Trophoblast cell (in vitro differentiated cells and primary cell): Measurements from ENCODE around the gene RFPL4A.
"Not testable (repeated sequence)": the region's sequence is repeated elsewhere in the genome, so short reads cannot be mapped to it uniquely, and the experiment has no call there.

Source experiments
- DNase-seq, 2 donors: peaks; one replicate each; pipeline ENCODE4 v3.0.0-alpha.2; 2016
- H2AFZ ChIP-seq: 2 replicates; pipeline ENCODE4 v1.6.1; 2013; ENCODE audit warnings: low read length, moderate library complexity, mild to moderate bottlenecking; ENCODE audit not compliant: insufficient read depth, poor library complexity
- H2AK5ac ChIP-seq: 2 replicates; pipeline ENCODE4 v1.6.1; 2013; ENCODE audit warnings: mild to moderate bottlenecking, low read length
- H2BK120ac ChIP-seq: 2 replicates; pipeline ENCODE4 v1.6.1; 2013; ENCODE audit warnings: low read length, mild to moderate bottlenecking, moderate library complexity; ENCODE audit not compliant: insufficient read depth, poor library complexity
- H2BK12ac ChIP-seq: 2 replicates; pipeline ENCODE4 v1.6.1; 2013; ENCODE audit warnings: mild to moderate bottlenecking, low read length, moderate library complexity
- H2BK5ac ChIP-seq: 2 replicates; pipeline ENCODE4 v1.6.1; 2013; ENCODE audit warnings: low read length, low read depth, moderate library complexity, mild to moderate bottlenecking; ENCODE audit not compliant: poor library complexity
- H3K14ac ChIP-seq: 2 replicates; pipeline ENCODE4 v1.6.1; 2013; ENCODE audit warnings: mild to moderate bottlenecking, low read length
- H3K18ac ChIP-seq: 2 replicates; pipeline ENCODE4 v1.6.1; 2013; ENCODE audit warnings: mild to moderate bottlenecking, low read length
- H3K23ac ChIP-seq: 2 replicates; pipeline ENCODE4 v1.6.1; 2013; ENCODE audit warnings: low read length
- H3K27ac ChIP-seq: 2 replicates; pipeline ENCODE4 v1.5.1; 2013; ENCODE audit warnings: low read depth, mild to moderate bottlenecking, inconsistent platforms, low read length, moderate library complexity
- H3K27me3 ChIP-seq: 2 replicates; pipeline ENCODE4 v1.6.1; 2013; ENCODE audit warnings: inconsistent platforms, mild to moderate bottlenecking, low read length, moderate library complexity; ENCODE audit not compliant: insufficient read depth
- H3K36me3 ChIP-seq, 2 experiments: 1 replicate in 1 of 2; 2 replicates in 1 of 2; pipeline ENCODE4 v1.6.1; 2013; ENCODE audit warnings: low read length in 2 of 2, mild to moderate bottlenecking in 2 of 2, moderate library complexity in 1 of 2; ENCODE audit not compliant: insufficient read depth in 2 of 2, control insufficient read depth in 1 of 2
- H3K4ac ChIP-seq: 2 replicates; pipeline ENCODE4 v1.6.1; 2013; ENCODE audit warnings: low read depth, mild to moderate bottlenecking, low read length, moderate library complexity
- H3K4me1 ChIP-seq, 2 experiments: 1 replicate in 1 of 2; 2 replicates in 1 of 2; pipeline ENCODE4 v1.6.1; 2013; ENCODE audit warnings: low read length in 2 of 2, mild to moderate bottlenecking in 2 of 2, moderate library complexity in 1 of 2; ENCODE audit not compliant: insufficient read depth in 2 of 2, control insufficient read depth in 1 of 2
- H3K4me2 ChIP-seq: 2 replicates; pipeline ENCODE4 v1.6.1; 2013; ENCODE audit warnings: inconsistent platforms, mild to moderate bottlenecking, low read length, moderate library complexity
- H3K4me3 ChIP-seq: 2 replicates; pipeline ENCODE4 v1.5.1; 2013; ENCODE audit warnings: mild to moderate bottlenecking, low read depth, low read length, inconsistent platforms
- H3K79me1 ChIP-seq: one replicate; pipeline ENCODE4 v1.6.1; 2013; ENCODE audit warnings: low read length
- H3K79me2 ChIP-seq: 2 replicates; pipeline ENCODE4 v1.6.1; 2013; ENCODE audit warnings: low read length, mild to moderate bottlenecking; ENCODE audit not compliant: control insufficient read depth, insufficient read depth, poor library complexity
- H3K9ac ChIP-seq: 2 replicates; pipeline ENCODE4 v1.6.1; 2013; ENCODE audit warnings: mild to moderate bottlenecking, low read length
- H3K9me3 ChIP-seq: 2 replicates; pipeline ENCODE4 v1.6.1; 2013; ENCODE audit warnings: low read depth, mild to moderate bottlenecking, control low read depth, inconsistent platforms, low read length; ENCODE audit not compliant: insufficient read depth
- H4K12ac ChIP-seq: 2 replicates; pipeline ENCODE4 v1.6.1; 2013; ENCODE audit warnings: low read depth, mild to moderate bottlenecking, low read length, moderate library complexity
- H4K8ac ChIP-seq: 2 replicates; pipeline ENCODE4 v1.6.1; 2013; ENCODE audit warnings: low read depth, mild to moderate bottlenecking, low read length, moderate library complexity
- H4K91ac ChIP-seq: one replicate; pipeline ENCODE4 v1.6.1; 2013; ENCODE audit warnings: low read depth, mild to moderate bottlenecking, low read length, moderate library complexity
- WGBS: extraction: QIAGEN DNeasy Blood & Tissue Kit; methylation state at CpG from one replicate; pipeline ENCODE4 v1.1.7; 2013; ENCODE audit warnings: missing lambda C conversion rate; ENCODE audit not compliant: insufficient read length, insufficient coverage; ENCODE audit errors: extremely low coverage; 5-methylcytosine and 5-hydroxymethylcytosine counted together

The RFPL4A gene

GRCh38 chr19:55769632-55770031, 10.7 kb downstream of the RFPL4A start:
- H3K4me3 ChIP-seq, H2BK5ac ChIP-seq, H3K4me2 ChIP-seq, H3K4me1 ChIP-seq, H3K27ac ChIP-seq, H3K4ac ChIP-seq, H3K18ac ChIP-seq, H2BK12ac ChIP-seq, H2AFZ ChIP-seq, H3K79me2 ChIP-seq, H3K27me3 ChIP-seq, H4K91ac ChIP-seq, H3K9me3 ChIP-seq, H4K8ac ChIP-seq, H3K36me3 ChIP-seq, H2AK5ac ChIP-seq, H3K14ac ChIP-seq, DNase-seq, H3K23ac ChIP-seq, H3K79me1 ChIP-seq, H3K9ac ChIP-seq, H4K12ac ChIP-seq, H2BK120ac ChIP-seq: not testable (repeated sequence)
- no CpG with 5 or more reads among the region's 3 CpGs for WGBS

DNA sequence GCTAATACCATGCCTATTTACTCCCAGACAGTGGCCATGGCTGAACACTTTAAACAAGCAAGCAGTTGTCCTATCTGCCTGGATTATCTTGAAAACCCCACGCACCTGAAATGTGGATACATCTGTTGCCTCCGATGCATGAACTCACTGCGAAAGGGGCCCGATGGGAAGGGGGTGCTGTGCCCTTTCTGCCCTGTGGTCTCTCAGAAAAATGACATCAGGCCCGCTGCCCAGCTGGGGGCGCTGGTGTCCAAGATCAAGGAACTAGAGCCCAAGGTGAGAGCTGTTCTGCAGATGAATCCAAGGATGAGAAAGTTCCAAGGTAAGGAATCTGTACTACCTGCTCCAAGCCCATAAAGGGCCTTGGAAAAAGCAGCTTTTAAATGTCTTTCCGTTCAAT, 18.6 kb downstream of the RFPL4A start:
- peaks cover 21% of the 10 kb centered on the region for H3K9me3 ChIP-seq
- no peak overlapping the region for H3K23ac ChIP-seq
- no peaks in the 10 kb centered on the region for H3K79me2 ChIP-seq
- no peaks in the 10 kb centered on the region for H3K4me1 ChIP-seq
- H3K4me3 ChIP-seq, result no peak overlapping the region
- no peak overlapping the region for H2BK12ac ChIP-seq
- no peaks in the 10 kb centered on the region for H3K36me3 ChIP-seq
- H3K79me1 ChIP-seq, result no peaks in the 10 kb centered on the region
- H3K14ac ChIP-seq, result no peak overlapping the region
- no peak overlapping the region for H2BK5ac ChIP-seq
- no peak overlapping the region for H4K12ac ChIP-seq
- H3K27ac ChIP-seq, result no peak overlapping the region
- H4K8ac ChIP-seq, result no peak overlapping the region
- no peak overlapping the region for H3K9ac ChIP-seq
- H3K27me3 ChIP-seq, result no peaks in the 10 kb centered on the region
- H2BK120ac ChIP-seq, result no peak overlapping the region
- no peak overlapping the region for H3K4me2 ChIP-seq
- H2AFZ ChIP-seq, result no peak overlapping the region
- H3K4ac ChIP-seq, result no peak overlapping the region
- peak in 1 of 2 donors; percentile 46 for DNase-seq
- no peak overlapping the region for H4K91ac ChIP-seq
- no peak overlapping the region for H2AK5ac ChIP-seq
- WGBS, result no CpG with 5 or more reads among the region's 7 CpGs
- H3K18ac ChIP-seq, result no peak overlapping the region

- Histone ChIP-seq H4K8ac (no peak overlapping the region), H4K12ac (no peak overlapping the region), H2BK5ac (no peak overlapping the region), H3K18ac (no peak overlapping the region), H2AFZ (no peak overlapping the region), H3K4me2 (no peak overlapping the region), H3K4me1 (no peaks in the 10 kb centered on the region), H3K36me3 (no peaks in the 10 kb centered on the region), H3K14ac (no peak overlapping the region), H4K91ac (no peak overlapping the region), H3K9ac (no peak overlapping the region), H3K4ac (no peak overlapping the region), H2BK12ac (no peak overlapping the region), H2BK120ac (no peak overlapping the region), H3K4me3 (no peak overlapping the region), H3K79me1 (no peaks in the 10 kb centered on the region), H3K27me3 (no peaks in the 10 kb centered on the region), H3K9me3 (peaks cover 23% of the 10 kb centered on the region), H3K79me2 (no peaks in the 10 kb centered on the region), H3K23ac (no peak overlapping the region), H3K27ac (no peak overlapping the region), H2AK5ac (no peak overlapping the region)
- DNase-seq, result no peak
- no CpG with 5 or more reads among the region's 16 CpGs for WGBS
These were observed 19.4 kb downstream of the RFPL4A start for GRCh38 chr19:55778331-55778730.

DNA sequence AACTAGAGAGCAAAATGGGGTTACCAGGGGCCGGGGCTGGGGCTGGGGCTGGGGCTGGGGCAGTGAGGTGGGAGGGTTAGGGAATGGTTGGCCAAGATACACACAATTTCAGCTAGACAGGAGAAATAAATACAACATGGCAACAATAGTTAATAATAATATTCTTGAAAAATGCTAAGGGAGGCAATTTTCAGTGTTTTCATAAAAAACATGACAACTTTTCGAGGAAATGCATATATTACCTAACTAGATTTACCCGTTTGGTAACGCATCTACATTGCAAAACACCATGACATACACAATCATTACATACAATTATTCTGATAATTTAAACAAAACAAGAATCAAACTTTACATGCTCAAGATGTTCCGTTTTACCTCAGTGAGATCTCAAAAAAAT, 22.2 kb downstream of the RFPL4A start:
- Histone ChIP-seq H3K4me3 (no peak overlapping the region), H3K27ac (no peak overlapping the region), H3K9me3 (peaks cover 24% of the 10 kb centered on the region), H3K23ac (no peak overlapping the region), H3K79me2 (no peaks in the 10 kb centered on the region), H2AK5ac (no peak overlapping the region), H3K79me1 (no peaks in the 10 kb centered on the region), H3K36me3 (no peaks in the 10 kb centered on the region), H2AFZ (no peak overlapping the region), H3K9ac (no peak overlapping the region), H3K4me1 (no peaks in the 10 kb centered on the region), H3K18ac (no peak overlapping the region), H4K91ac (no peak overlapping the region), H4K12ac (no peak overlapping the region), H3K14ac (no peak overlapping the region), H3K4me2 (no peak overlapping the region), H2BK5ac (no peak overlapping the region), H2BK12ac (no peak overlapping the region), H2BK120ac (no peak overlapping the region), H4K8ac (no peak overlapping the region), H3K27me3 (no peaks in the 10 kb centered on the region), H3K4ac (no peak overlapping the region)
- no CpG with 5 or more reads among the region's 5 CpGs for WGBS
- DNase-seq, result peak in 1 of 2 donors; percentile 36
